Measurements from ENCODE around the gene GDPD3.

The GDPD3 gene

DNA sequence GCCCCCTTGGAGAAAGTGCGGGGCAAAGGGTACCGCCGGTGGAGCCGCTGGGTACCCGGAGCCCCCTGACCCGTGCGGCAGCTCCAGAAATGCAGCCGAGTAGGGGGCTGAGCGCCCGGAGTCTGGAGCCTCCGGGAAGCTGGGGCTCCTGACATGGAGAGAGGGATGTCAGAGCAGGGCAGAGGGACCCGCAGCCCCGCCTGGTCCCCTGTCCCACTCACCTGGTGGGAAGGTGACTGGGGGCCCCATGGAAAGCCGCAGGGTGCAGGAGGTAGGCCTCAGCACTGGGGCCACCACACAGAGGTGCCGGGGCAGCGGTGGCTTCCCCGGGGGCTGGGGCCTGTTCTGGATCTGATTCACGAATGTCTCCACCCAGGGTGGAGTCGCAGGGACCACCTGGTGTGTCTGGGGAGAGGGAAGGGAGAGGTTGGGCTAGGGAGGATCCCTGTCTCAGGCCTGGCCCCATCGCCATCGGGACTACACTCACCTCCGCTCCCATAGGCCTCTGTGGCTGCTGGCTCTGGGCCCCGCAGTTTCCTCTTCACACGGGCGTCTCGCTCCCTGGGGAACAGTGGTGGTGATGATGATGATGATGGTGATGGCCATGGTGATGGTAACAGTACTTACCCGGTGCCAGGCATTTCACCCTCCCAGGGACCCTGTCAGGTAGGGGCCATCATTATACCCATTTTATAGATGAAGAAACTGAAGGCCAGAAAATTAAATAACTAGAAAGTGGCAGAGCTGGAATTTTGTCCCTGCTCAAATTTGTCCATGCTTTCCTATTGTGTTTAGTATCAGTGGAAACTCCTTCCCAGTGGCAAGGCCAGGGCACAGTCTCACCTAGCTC lies 26.8 kb downstream of the GDPD3 start:
- peaks cover 5 to 8% of the 10 kb centered on the region in 2 donors for H3K4me1 ChIP-seq (ENCODE audit: control insufficient read depth in 1 of 2, insufficient read depth in 2 of 2, low read length in 2 of 2)
- no peaks in the 10 kb centered on the region for H3K27me3 ChIP-seq (ENCODE audit: control insufficient read depth in 1 of 2, insufficient read depth in 2 of 2, low read length in 2 of 2)
- H3K4me3 ChIP-seq (ENCODE audit: low read depth in 1 of 2, low read length in 2 of 2) = no peak overlapping the region
- H3K27ac ChIP-seq (ENCODE audit: low read depth, low read length) = no peak overlapping the region
- H3K9me3 ChIP-seq (ENCODE audit: control insufficient read depth in 1 of 2, low read length in 2 of 2) = no peaks in the 10 kb centered on the region
- H3K36me3 ChIP-seq (ENCODE audit: control insufficient read depth in 1 of 2, insufficient read depth in 2 of 2, low read length in 2 of 2) = peaks cover 21 to 38% of the 10 kb centered on the region in 2 donors
- no peak overlapping the region for H3K9ac ChIP-seq (ENCODE audit: low read depth in 1 of 2, low read length in 2 of 2)

DNA sequence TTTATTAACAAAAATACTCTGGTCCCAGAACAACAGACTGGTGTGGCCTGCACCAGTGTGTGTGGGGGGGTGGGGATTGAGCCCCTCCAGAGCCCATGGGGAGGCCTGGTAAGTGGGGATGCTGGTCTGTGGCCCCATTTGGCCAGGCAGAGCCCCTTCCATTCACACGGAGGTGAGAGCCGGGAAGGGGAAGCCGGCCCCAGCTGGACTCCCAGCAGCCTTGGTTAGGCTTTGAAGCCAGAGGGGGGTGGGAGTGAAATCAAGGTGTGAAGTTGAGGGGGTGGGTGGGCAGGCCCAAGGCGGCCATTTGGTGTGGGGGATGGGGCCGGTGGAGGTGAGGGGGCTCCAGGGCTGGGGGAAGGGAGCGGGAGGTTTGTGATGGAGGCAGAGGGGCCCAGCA lies 27.5 kb downstream of the GDPD3 start:
- Histone ChIP-seq H3K36me3 (ENCODE audit: control insufficient read depth in 1 of 2, insufficient read depth in 2 of 2, low read length in 2 of 2) (peaks cover 21 to 44% of the 10 kb centered on the region in 2 donors), H3K4me1 (ENCODE audit: control insufficient read depth in 1 of 2, insufficient read depth in 2 of 2, low read length in 2 of 2) (peaks cover 0 to 10% of the 10 kb centered on the region in 2 donors), H3K27ac (ENCODE audit: low read depth, low read length) (no peak overlapping the region), H3K9me3 (ENCODE audit: control insufficient read depth in 1 of 2, low read length in 2 of 2) (no peaks in the 10 kb centered on the region), H3K9ac (ENCODE audit: low read depth in 1 of 2, low read length in 2 of 2) (no peak overlapping the region), H3K4me3 (ENCODE audit: low read depth in 1 of 2, low read length in 2 of 2) (no peak overlapping the region), H3K27me3 (ENCODE audit: control insufficient read depth in 1 of 2, insufficient read depth in 2 of 2, low read length in 2 of 2) (no peaks in the 10 kb centered on the region)

DNA sequence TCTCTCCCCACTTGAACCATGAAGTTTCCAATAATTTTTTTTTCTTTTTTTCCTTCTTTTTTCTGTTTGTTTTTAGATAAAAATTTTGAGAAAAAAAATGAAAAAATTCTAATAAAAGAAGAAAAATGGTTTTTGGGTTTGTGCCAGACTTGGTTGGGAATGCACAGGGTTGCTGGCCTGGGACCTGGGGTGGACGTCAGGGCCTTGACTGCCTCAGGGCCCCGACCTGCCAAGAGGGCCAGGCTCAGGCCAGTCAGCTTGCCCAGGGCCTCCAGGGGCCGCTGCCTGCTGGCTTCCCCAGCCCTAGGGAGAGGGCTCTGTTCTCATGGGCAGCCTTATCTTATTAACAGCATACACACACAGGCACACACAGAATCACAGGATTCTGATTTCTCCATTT lies 28.1 kb downstream of the GDPD3 start:
- no peak overlapping the region for H3K9ac ChIP-seq (ENCODE audit: low read depth in 1 of 2, low read length in 2 of 2)
- H3K27me3 ChIP-seq (ENCODE audit: control insufficient read depth in 1 of 2, insufficient read depth in 2 of 2, low read length in 2 of 2) = no peaks in the 10 kb centered on the region
- no peak overlapping the region for H3K27ac ChIP-seq (ENCODE audit: low read depth, low read length)
- no peaks in the 10 kb centered on the region for H3K9me3 ChIP-seq (ENCODE audit: control insufficient read depth in 1 of 2, low read length in 2 of 2)
- peaks cover 0 to 6% of the 10 kb centered on the region in 2 donors for H3K4me1 ChIP-seq (ENCODE audit: control insufficient read depth in 1 of 2, insufficient read depth in 2 of 2, low read length in 2 of 2)
- H3K4me3 ChIP-seq (ENCODE audit: low read depth in 1 of 2, low read length in 2 of 2) = no peak overlapping the region
- H3K36me3 ChIP-seq (ENCODE audit: control insufficient read depth in 1 of 2, insufficient read depth in 2 of 2, low read length in 2 of 2) = peaks cover 21 to 48% of the 10 kb centered on the region in 2 donors

DNA sequence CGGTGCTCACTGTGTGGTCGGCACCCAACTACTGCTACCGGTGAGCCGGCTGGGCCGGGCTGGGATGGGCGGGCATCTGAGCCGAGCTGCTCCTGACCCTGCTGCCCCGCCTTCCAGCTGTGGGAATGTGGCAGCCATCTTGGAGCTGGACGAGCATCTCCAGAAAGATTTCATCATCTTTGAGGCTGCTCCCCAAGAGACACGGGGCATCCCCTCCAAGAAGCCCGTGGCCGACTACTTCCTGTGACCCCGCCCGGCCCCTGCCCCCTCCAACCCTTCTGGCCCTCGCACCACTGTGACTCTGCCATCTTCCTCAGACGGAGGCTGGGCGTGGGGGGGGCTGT lies 28.5 kb downstream of the GDPD3 start:
- peaks cover under 1 to 4% of the 10 kb centered on the region in 2 donors for H3K4me1 ChIP-seq (ENCODE audit: control insufficient read depth in 1 of 2, insufficient read depth in 2 of 2, low read length in 2 of 2)
- no peak overlapping the region for H3K27ac ChIP-seq (ENCODE audit: low read depth, low read length)
- no peak overlapping the region for H3K9ac ChIP-seq (ENCODE audit: low read depth in 1 of 2, low read length in 2 of 2)
- H3K36me3 ChIP-seq (ENCODE audit: control insufficient read depth in 1 of 2, insufficient read depth in 2 of 2, low read length in 2 of 2) = peaks cover 21 to 50% of the 10 kb centered on the region in 2 donors
- H3K9me3 ChIP-seq (ENCODE audit: control insufficient read depth in 1 of 2, low read length in 2 of 2) = no peaks in the 10 kb centered on the region
- H3K4me3 ChIP-seq (ENCODE audit: low read depth in 1 of 2, low read length in 2 of 2) = no peak overlapping the region
- H3K27me3 ChIP-seq (ENCODE audit: control insufficient read depth in 1 of 2, insufficient read depth in 2 of 2, low read length in 2 of 2) = no peaks in the 10 kb centered on the region

DNA sequence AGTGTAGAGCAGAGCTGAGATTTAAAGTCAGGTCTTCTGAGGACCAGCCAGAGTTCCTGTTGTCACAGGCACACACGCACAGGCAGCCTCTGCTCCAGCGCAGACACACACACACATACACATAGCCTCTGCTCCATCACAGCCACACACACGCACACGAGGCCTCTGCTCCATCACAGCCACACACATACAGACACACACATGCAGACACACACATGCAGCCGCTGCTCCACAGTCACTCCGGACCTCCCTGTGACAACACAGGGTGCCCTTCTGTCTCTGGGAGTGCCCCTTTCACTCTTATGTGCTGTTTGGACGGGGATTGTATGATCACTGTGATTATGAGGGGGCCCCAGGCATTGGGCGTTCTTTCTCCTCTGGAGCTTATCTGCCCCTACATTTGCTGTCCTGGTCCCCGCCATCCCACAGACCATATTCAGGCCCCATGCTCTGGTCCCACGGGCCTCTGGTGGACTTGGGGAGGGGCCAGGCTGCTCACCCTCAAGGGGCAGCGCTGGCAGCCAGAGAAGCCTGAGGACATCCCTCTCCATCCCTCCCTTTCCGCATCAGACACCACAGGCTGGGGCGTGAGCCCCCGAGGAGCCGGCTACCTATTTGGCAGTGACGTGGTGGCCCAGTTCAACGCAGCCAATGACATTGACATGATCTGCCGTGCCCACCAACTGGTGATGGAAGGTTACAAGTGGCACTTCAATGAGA lies 29.1 kb downstream of the GDPD3 start:
- Histone ChIP-seq H3K4me1 (ENCODE audit: control insufficient read depth in 1 of 2, insufficient read depth in 2 of 2, low read length in 2 of 2) (peaks cover 4 to 5% of the 10 kb centered on the region in 2 donors), H3K9me3 (ENCODE audit: control insufficient read depth in 1 of 2, low read length in 2 of 2) (no peaks in the 10 kb centered on the region), H3K9ac (ENCODE audit: low read depth in 1 of 2, low read length in 2 of 2) (no peak overlapping the region), H3K36me3 (ENCODE audit: control insufficient read depth in 1 of 2, insufficient read depth in 2 of 2, low read length in 2 of 2) (peaks cover 24 to 55% of the 10 kb centered on the region in 2 donors), H3K27ac (ENCODE audit: low read depth, low read length) (no peak overlapping the region), H3K27me3 (ENCODE audit: control insufficient read depth in 1 of 2, insufficient read depth in 2 of 2, low read length in 2 of 2) (no peaks in the 10 kb centered on the region), H3K4me3 (ENCODE audit: low read depth in 1 of 2, low read length in 2 of 2) (no peak overlapping the region)

DNA sequence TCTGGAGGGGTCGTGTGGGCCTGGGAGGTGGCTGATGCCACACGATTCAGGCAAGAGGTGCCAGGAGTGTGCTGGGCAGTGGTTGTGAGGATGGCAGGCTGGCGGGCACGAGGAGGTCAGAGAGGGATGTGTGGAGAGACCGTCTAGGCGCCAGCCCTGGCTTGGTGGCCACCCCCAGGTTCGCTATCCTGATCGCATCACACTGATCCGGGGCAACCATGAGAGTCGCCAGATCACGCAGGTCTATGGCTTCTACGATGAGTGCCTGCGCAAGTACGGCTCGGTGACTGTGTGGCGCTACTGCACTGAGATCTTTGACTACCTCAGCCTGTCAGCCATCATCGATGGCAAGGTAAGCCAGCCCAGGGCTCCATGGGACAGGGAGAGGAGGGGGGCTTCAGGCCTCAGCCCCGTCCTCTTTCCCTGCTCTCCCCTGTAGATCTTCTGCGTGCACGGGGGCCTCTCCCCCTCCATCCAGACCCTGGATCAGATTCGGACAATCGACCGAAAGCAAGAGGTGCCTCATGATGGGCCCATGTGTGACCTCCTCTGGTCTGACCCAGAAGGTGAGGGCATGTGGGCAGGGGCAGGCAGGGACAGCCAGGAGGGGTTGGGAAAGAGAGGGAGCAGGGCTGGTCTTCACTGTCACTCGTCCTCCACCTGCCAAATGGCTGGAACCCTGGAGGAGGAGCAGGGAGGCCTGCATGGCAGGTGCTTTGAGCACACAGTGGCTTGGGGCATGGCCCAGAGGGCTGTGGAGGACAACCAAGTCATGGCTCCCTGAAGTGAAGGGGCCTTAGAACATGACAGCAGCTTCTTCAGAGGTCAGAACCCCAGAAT lies 29.9 kb downstream of the GDPD3 start:
- H3K36me3 ChIP-seq (ENCODE audit: control insufficient read depth in 1 of 2, insufficient read depth in 2 of 2, low read length in 2 of 2) = peaks cover 27 to 60% of the 10 kb centered on the region in 2 donors
- peaks cover 6 to 7% of the 10 kb centered on the region in 2 donors for H3K4me1 ChIP-seq (ENCODE audit: control insufficient read depth in 1 of 2, insufficient read depth in 2 of 2, low read length in 2 of 2)

DNA sequence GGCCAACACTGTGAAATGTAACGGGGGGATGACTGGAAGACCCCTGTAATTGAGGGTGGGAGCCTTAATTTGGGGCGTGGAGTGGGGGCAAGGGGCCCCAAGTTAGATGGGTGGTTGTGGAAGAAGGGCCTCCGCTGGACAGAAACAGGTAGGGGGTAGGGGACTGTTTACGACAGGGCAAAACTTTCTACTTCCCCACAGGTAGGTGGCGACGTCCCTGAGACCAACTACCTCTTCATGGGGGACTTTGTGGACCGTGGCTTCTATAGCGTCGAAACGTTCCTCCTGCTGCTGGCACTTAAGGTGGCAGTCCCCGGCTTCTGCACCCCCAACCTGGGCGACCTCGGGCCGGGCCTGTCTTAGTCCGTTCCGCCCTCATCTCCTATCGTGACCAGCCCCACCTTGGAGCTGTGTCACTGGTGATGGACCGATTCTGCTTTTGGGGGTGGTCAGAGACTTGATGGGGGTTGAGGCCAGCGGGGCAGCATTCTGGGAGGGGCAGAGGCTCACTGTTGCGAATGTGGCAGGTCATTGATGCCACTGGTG lies 30.7 kb downstream of the GDPD3 start:
- Histone ChIP-seq H3K27me3 (ENCODE audit: control insufficient read depth in 1 of 2, insufficient read depth in 2 of 2, low read length in 2 of 2) (no peaks in the 10 kb centered on the region), H3K9ac (ENCODE audit: low read depth in 1 of 2, low read length in 2 of 2) (no peak overlapping the region), H3K4me3 (ENCODE audit: low read depth in 1 of 2, low read length in 2 of 2) (no peak overlapping the region), H3K36me3 (ENCODE audit: control insufficient read depth in 1 of 2, insufficient read depth in 2 of 2, low read length in 2 of 2) (peaks cover 33 to 68% of the 10 kb centered on the region in 2 donors), H3K4me1 (ENCODE audit: control insufficient read depth in 1 of 2, insufficient read depth in 2 of 2, low read length in 2 of 2) (peaks cover 14 to 15% of the 10 kb centered on the region in 2 donors), H3K27ac (ENCODE audit: low read depth, low read length) (no peak overlapping the region), H3K9me3 (ENCODE audit: control insufficient read depth in 1 of 2, low read length in 2 of 2) (no peaks in the 10 kb centered on the region)

More for the DNA sequence above, 29.9 kb downstream of the GDPD3 start:
- no peak overlapping the region for H3K27ac ChIP-seq (ENCODE audit: low read depth, low read length)
- no peak overlapping the region for H3K9ac ChIP-seq (ENCODE audit: low read depth in 1 of 2, low read length in 2 of 2)
- no peaks in the 10 kb centered on the region for H3K27me3 ChIP-seq (ENCODE audit: control insufficient read depth in 1 of 2, insufficient read depth in 2 of 2, low read length in 2 of 2)
- H3K9me3 ChIP-seq (ENCODE audit: control insufficient read depth in 1 of 2, low read length in 2 of 2) = no peaks in the 10 kb centered on the region
- no peak overlapping the region for H3K4me3 ChIP-seq (ENCODE audit: low read depth in 1 of 2, low read length in 2 of 2)

DNA sequence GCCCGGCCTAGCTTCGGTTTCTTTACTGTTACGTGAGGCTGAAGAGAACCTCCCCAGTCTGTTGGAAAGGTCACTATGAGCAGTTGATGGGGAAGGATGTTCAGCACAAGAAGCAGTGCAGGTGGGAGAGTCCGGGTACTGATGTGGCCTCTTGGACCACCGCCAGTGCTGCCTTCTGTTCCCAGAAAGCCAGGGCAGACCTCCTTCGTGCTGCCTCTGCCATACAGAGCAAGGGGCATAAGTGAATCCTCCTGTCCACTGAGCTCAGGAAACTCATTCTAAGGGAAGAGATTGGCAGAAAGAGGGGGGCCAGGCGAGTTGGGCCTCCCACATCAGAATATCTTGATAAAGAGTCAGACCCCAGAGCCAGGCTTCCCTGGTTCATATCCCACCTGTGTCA lies 33.9 kb downstream of the GDPD3 start:
- H3K36me3 ChIP-seq (ENCODE audit: control insufficient read depth in 1 of 2, insufficient read depth in 2 of 2, low read length in 2 of 2) = peaks cover 33 to 63% of the 10 kb centered on the region in 2 donors
- no peak overlapping the region for H3K9ac ChIP-seq (ENCODE audit: low read depth in 1 of 2, low read length in 2 of 2)
- no peak overlapping the region for H3K27ac ChIP-seq (ENCODE audit: low read depth, low read length)
- no peak overlapping the region for H3K4me3 ChIP-seq (ENCODE audit: low read depth in 1 of 2, low read length in 2 of 2)
- H3K27me3 ChIP-seq (ENCODE audit: control insufficient read depth in 1 of 2, insufficient read depth in 2 of 2, low read length in 2 of 2) = no peaks in the 10 kb centered on the region
- H3K4me1 ChIP-seq (ENCODE audit: control insufficient read depth in 1 of 2, insufficient read depth in 2 of 2, low read length in 2 of 2) = peaks cover 26 to 29% of the 10 kb centered on the region in 2 donors
- H3K9me3 ChIP-seq (ENCODE audit: control insufficient read depth in 1 of 2, low read length in 2 of 2) = no peaks in the 10 kb centered on the region

DNA sequence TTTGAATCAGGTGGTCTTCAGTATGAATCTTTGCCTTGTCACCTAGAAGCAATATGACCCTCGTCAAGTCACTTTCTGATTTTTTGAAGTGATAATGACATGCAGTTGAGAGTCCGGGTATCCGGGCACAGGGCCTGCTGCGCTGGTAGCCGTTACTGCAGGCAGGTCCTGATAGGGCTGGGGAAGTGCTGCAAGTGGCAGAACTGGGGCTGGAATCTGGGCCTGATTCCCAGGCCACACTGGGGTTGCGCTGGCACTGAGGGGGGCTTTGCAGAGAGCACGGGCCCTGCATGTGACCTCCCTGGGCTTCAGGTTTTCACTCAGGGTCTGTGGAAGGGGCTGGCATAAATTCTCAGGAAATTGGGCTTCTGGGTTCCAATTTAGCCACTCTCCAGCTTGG lies 34.6 kb downstream of the GDPD3 start:
- no peaks in the 10 kb centered on the region for H3K27me3 ChIP-seq (ENCODE audit: control insufficient read depth in 1 of 2, insufficient read depth in 2 of 2, low read length in 2 of 2)
- peaks cover 26 to 29% of the 10 kb centered on the region in 2 donors for H3K4me1 ChIP-seq (ENCODE audit: control insufficient read depth in 1 of 2, insufficient read depth in 2 of 2, low read length in 2 of 2)
- H3K9ac ChIP-seq (ENCODE audit: low read depth in 1 of 2, low read length in 2 of 2) = no peak overlapping the region
- H3K9me3 ChIP-seq (ENCODE audit: control insufficient read depth in 1 of 2, low read length in 2 of 2) = no peaks in the 10 kb centered on the region
- no peak overlapping the region for H3K27ac ChIP-seq (ENCODE audit: low read depth, low read length)
- no peak overlapping the region for H3K4me3 ChIP-seq (ENCODE audit: low read depth in 1 of 2, low read length in 2 of 2)
- peaks cover 27 to 56% of the 10 kb centered on the region in 2 donors for H3K36me3 ChIP-seq (ENCODE audit: control insufficient read depth in 1 of 2, insufficient read depth in 2 of 2, low read length in 2 of 2)

All from duodenal mucosa (tissue), 2 donors.